Endothelial cell of umbilical vein (primary cell): ENCODE data around the gene RPS19BP1. TPM values are rescaled to one million over a fixed set of nuclear protein-coding genes. Genes with fewer than 3 reads are reported as not detected.

Experiments used
- BruUV-seq: library from RNA; stranded (reverse); fragments of 400-500 nt; replicated peaks from 2 replicates; lab custom pipeline; 2021; lab: Mats Ljungman, UMichigan
- CTCF ChIA-PET: fragments of 300-600, 350-600 bp; sonication (Branson Sonifier 250); formaldehyde crosslinking; loops from one replicate; lab custom pipeline; 2021; ENCODE audit warnings: antibody characterized with exemption, inconsistent platforms; lab: Charles Lee
- POLR2A ChIA-PET: fragments of 300-600, 350-600 bp; sonication (Branson Sonifier 250); formaldehyde crosslinking; loops from one replicate; lab custom pipeline; 2021; ENCODE audit warnings: antibody characterized with exemption, inconsistent platforms; lab: Charles Lee
- DNase-seq: peaks from one replicate; pipeline ENCODE4 v3.0.0-alpha.2; 2011; ENCODE audit warnings: low read depth, low spot score
- FAIRE-seq: peaks from 2 replicates; lab custom pipeline; 2011; peaks lifted over from hg19 to GRCh38; lab: Jason Lieb, UNC
- H2AFZ ChIP-seq: 2 replicates; pipeline ENCODE4 v1.6.0; 2012; ENCODE audit warnings: low read depth, low read length, control low read depth, inconsistent platforms
- H3K27ac ChIP-seq: 2 replicates; pipeline ENCODE4 v1.5.1; 2011; ENCODE audit warnings: low read depth, mild to moderate bottlenecking, control low read depth, low read length, moderate library complexity; ENCODE audit not compliant: insufficient read depth
- H3K27me3 ChIP-seq, 2 experiments: 2 replicates each; pipeline versions ENCODE4 v1.6.0 to v1.6.1; 2011; ENCODE audit warnings: low read length in 2 of 2, mixed read lengths in 1 of 2; ENCODE audit not compliant: control insufficient read depth in 2 of 2, insufficient read depth in 2 of 2
- H3K36me3 ChIP-seq, 2 experiments: 2 replicates in 1 of 2; 3 replicates in 1 of 2; pipeline ENCODE4 v1.5.1; 2011; ENCODE audit warnings: low read length in 2 of 2, mild to moderate bottlenecking in 1 of 2, moderate library complexity in 1 of 2; ENCODE audit not compliant: control insufficient read depth in 2 of 2, insufficient read depth in 2 of 2; ENCODE audit errors: extremely low read depth in 1 of 2
- H3K4me1 ChIP-seq: 3 replicates; pipeline ENCODE4 v1.5.1; 2011; ENCODE audit warnings: mild to moderate bottlenecking, low read length; ENCODE audit not compliant: control insufficient read depth, insufficient read depth; ENCODE audit errors: extremely low read depth
- H3K4me2 ChIP-seq: 2 replicates; pipeline ENCODE4 v1.6.1; 2011; ENCODE audit warnings: low read length, control low read depth, mixed read lengths; ENCODE audit not compliant: insufficient read depth
- H3K4me3 ChIP-seq, 3 experiments: fragments of 200-600 bp in 1 of 3; sonication (generic), shearing (Covaris generic) in 1 of 3; replicated peaks in 1 of 3; 2 replicates each; pipeline ENCODE4 v1.5.1; 2011 to 2016; ENCODE audit warnings: control low read depth in 3 of 3, low read length in 3 of 3, mild to moderate bottlenecking in 2 of 3, inconsistent platforms in 1 of 3, low read depth in 1 of 3, moderate library complexity in 1 of 3; ENCODE audit not compliant: insufficient read depth in 1 of 3
- H3K79me2 ChIP-seq: 2 replicates; pipeline ENCODE4 v1.6.0; 2012; ENCODE audit warnings: low read length, inconsistent platforms; ENCODE audit not compliant: control insufficient read depth, insufficient read depth
- H3K9ac ChIP-seq: replicated peaks from 2 replicates; pipeline ENCODE3; 2011; ENCODE audit warnings: low read length, control low read depth; ENCODE audit not compliant: insufficient read depth; ENCODE audit errors: extremely low read depth
- H3K9me1 ChIP-seq: replicated peaks from 3 replicates; pipeline ENCODE4 v1.6.0; 2011; ENCODE audit warnings: mild to moderate bottlenecking, low read length; ENCODE audit not compliant: control insufficient read depth, insufficient read depth; ENCODE audit errors: extremely low read depth
- H3K9me3 ChIP-seq: replicated peaks from 2 replicates; pipeline ENCODE4 v1.5.1; 2012; ENCODE audit warnings: low read length, inconsistent platforms; ENCODE audit not compliant: control insufficient read depth, insufficient read depth
- H4K20me1 ChIP-seq: replicated peaks from 2 replicates; pipeline ENCODE3; 2011; ENCODE audit warnings: mild to moderate bottlenecking, low read length; ENCODE audit not compliant: control insufficient read depth, insufficient read depth; ENCODE audit errors: extremely low read depth
- CTCF ChIP-seq, 2 donors: IDR thresholded peaks; 1 replicate in 1 of 2; 2 replicates in 1 of 2; pipeline ENCODE4 v1.5.1; 2011; ENCODE audit warnings: low read length in 2 of 2, mild to moderate bottlenecking in 2 of 2, moderate library complexity in 2 of 2, control low read depth in 1 of 2, inconsistent platforms in 1 of 2, low read depth in 1 of 2; ENCODE audit not compliant: insufficient read depth in 1 of 2; ENCODE audit errors: extremely low read depth in 1 of 2
- EZH2 ChIP-seq: IDR thresholded peaks from 2 replicates; pipeline ENCODE4 v1.6.1; 2012; ENCODE audit warnings: borderline replicate concordance, low read depth, mild to moderate bottlenecking, moderate library complexity, low read length, inconsistent platforms; ENCODE audit not compliant: severe bottlenecking
- FOS ChIP-seq: IDR thresholded peaks from 2 replicates; pipeline ENCODE4 v1.6.1; 2011; ENCODE audit warnings: mild to moderate bottlenecking, low read length, moderate library complexity, borderline replicate concordance; ENCODE audit not compliant: insufficient read depth
- GATA2 ChIP-seq: IDR thresholded peaks from 2 replicates; pipeline ENCODE4 v1.7.0; 2011; ENCODE audit warnings: low read depth, mild to moderate bottlenecking, moderate library complexity, mixed read lengths, low read length; ENCODE audit not compliant: insufficient read length, insufficient read depth
- JUN ChIP-seq: IDR thresholded peaks from 2 replicates; pipeline ENCODE4 v1.6.1; 2011; ENCODE audit warnings: borderline replicate concordance, low read depth; ENCODE audit not compliant: insufficient read length, insufficient read depth
- MAX ChIP-seq: IDR thresholded peaks from 2 replicates; pipeline ENCODE4 v1.6.1; 2011; ENCODE audit not compliant: insufficient read depth, insufficient read length
- MYC ChIP-seq: IDR thresholded peaks from one replicate; pipeline ENCODE4 v1.6.1; 2011; ENCODE audit warnings: mild to moderate bottlenecking, low read depth, low read length
- POLR2A ChIP-seq: IDR thresholded peaks from 2 replicates; pipeline ENCODE4 v1.6.1; 2012; ENCODE audit warnings: low read depth, mild to moderate bottlenecking, control low read depth, low read length
- POLR2AphosphoS5 ChIP-seq: IDR thresholded peaks from 2 replicates; pipeline ENCODE4 v1.6.1; 2012; ENCODE audit warnings: low read depth, mild to moderate bottlenecking, control low read depth, low read length, moderate library complexity; ENCODE audit not compliant: insufficient read depth
- dilution Hi-C: fragments of 300-500 bp; cut with MboI; formaldehyde crosslinking; loops from one replicate; pipeline ENCODE4 v1.15.0; 2019; ENCODE audit warnings: low sequenced_read_pairs; ENCODE audit not compliant: extremely low pct_ligation_motif_present
- intact Hi-C: fragments of 100-400 bp; cut with micrococcal nuclease; formaldehyde crosslinking; loops from one replicate; pipeline ENCODE4 v1.10.0; 2022
- polyA plus RNA-seq, 4 experiments: library from polyadenylated mRNA; depleted of rRNA in 3 of 4; stranded (reverse) in 3 of 4; unstranded in 1 of 4; fragments of >200 nt; gene quantifications; 2 replicates each; pipeline versions ENCODE4 v1.2.1 to v1.2.3, GENCODE V29; 2011 to 2012; ENCODE audit warnings: missing spikeins in 1 of 4
- total RNA-seq: library from RNA; stranded (reverse); gene quantifications from 2 replicates; pipeline ENCODE4 v1.2.3, GENCODE V29; 2021

Gene RPS19BP1
- total and polyA plus RNA-seq, 2 donors (not counting 3 experiments of a cell fraction or from before 2014, with no cell fraction given) = 66.6 to 84.3 TPM

- no peak within 1 kb of the TSS for H3K4me3 ChIP-seq
- H2AFZ ChIP-seq = no peak within 1 kb of the TSS
- CTCF ChIA-PET = interaction anchor here (0.9 to 1.1 kb wide), 4 partner anchors 9 to 36 kb away, joined by 3 read pairs; no protein-coding TSS in a partner anchor
- dilution Hi-C loops = loop anchor here (25.0 kb wide), 1 partner anchor 442 kb away; no protein-coding TSS in a partner anchor
- POLR2A ChIA-PET = no interaction called here
- TF ChIP-seq EZH2 (no peak), MAX (no peak), POLR2AphosphoS5 (no peak), CTCF (IDR thresholded peaks at IDR 0.05; ENCODE audit: extremely low read depth in 1 of 2, insufficient read depth in 1 of 2, low read depth in 1 of 2, low read length in 2 of 2) (no peak), FOS (no peak), GATA2 (no peak), POLR2A (no peak), JUN (no peak), MYC (no peak)
- H3K4me2 ChIP-seq = no peak within 1 kb of the TSS
- FAIRE-seq (no peak), DNase-seq (no peak)
- H3K9me1 ChIP-seq = no peaks in the 10 kb centered on the region
- H3K36me3 ChIP-seq = no peaks in the 10 kb centered on the region
- H3K9me3 ChIP-seq = no peaks in the 10 kb centered on the region
- no peaks in the 10 kb centered on the region for H3K79me2 ChIP-seq
- H4K20me1 ChIP-seq = no peaks in the 10 kb centered on the region
- intact Hi-C loops = loop anchor here (10.0 kb wide), 1 partner anchor 94 kb away; no protein-coding TSS in a partner anchor
- peaks cover 9% of the 10 kb centered on the region for H3K4me1 ChIP-seq
- no peak within 1 kb of the TSS for H3K27ac ChIP-seq
- no peaks in the 10 kb centered on the region for H3K27me3 ChIP-seq
- BruUV-seq = no TSS peak
- H3K9ac ChIP-seq = no peak within 1 kb of the TSS
Observed at GRCh38 chr22:39570665-39571064, 38.1 kb upstream of the RPS19BP1 start, which contains the start of gene CACNA1I. TSS of gene CACNA1I (plus strand) at chr22:39570753. CDS start at chr22:39570753, 0 bp downstream.
